Activated T-helper 9 cell treated with anti-CD3 and anti-CD28 coated beads, Interleukin-2, amount 50 U/mL, for 16 hours (primary cell): ENCODE results near the gene DIP2C.
"Not testable (repeated sequence)": the region's sequence is repeated elsewhere in the genome, so short reads cannot be mapped to it uniquely, and the experiment has no call there.

Source experiments
- DNase-seq: peaks from one replicate; pipeline ENCODE4 v3.0.0-alpha.2; 2020; ENCODE audit warnings: low read depth

DIP2C gene

DNA sequence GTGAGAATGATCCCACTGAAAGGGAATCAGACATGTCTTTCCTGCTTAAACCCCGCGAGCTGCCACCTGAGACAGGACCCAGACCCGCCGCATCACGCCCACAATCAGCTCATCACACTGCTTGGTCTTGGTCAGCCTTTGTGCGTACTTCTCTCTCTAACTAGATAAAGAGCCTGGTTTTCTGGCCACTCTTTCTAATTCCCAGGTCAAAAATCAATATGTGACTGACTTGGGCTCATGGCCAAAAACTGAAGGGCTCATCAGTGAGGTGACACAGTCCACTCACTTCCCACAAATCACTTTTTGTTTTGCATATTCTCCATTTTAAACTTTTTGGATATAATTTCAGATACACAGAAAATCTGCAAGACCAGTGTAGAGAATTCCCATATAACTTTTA lies 247.3 kb downstream of the DIP2C start:
- DNase-seq: no peak

- no peak for DNase-seq
Observed at GRCh38 chr10:441659-442058, 247.8 kb downstream of the DIP2C start.

GRCh38 chr10:440127-440526 lies 249.3 kb downstream of the DIP2C start:
- no peak for DNase-seq

- no peak for DNase-seq
Observed at GRCh38 chr10:437698-438490, 251.6 kb downstream of the DIP2C start.

- no peak for DNase-seq
Observed at GRCh38 chr10:436911-437665, 252.4 kb downstream of the DIP2C start.

GRCh38 chr10:436013-436697 lies 253.3 kb downstream of the DIP2C start:
- no peak for DNase-seq

DNA sequence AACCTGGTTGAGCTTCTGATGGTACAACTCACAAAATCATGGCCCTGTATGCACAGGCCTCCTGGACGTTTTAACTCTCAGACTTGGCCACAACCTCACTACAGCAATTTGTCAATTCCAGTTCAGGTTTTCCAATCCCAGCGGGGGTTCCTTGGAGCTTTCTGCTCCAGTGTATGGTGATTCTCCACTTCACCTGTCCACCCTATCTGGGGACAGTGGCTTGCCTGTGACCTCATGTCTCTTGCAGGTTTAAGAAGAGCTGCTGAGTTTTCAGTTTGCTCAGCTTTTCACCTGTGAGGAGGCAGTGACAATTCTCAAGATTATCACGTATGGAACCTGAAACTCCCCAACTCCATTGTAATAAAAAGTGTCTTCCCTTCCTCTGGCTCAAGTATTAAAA lies 254.1 kb downstream of the DIP2C start:
- no peak for DNase-seq

DNA sequence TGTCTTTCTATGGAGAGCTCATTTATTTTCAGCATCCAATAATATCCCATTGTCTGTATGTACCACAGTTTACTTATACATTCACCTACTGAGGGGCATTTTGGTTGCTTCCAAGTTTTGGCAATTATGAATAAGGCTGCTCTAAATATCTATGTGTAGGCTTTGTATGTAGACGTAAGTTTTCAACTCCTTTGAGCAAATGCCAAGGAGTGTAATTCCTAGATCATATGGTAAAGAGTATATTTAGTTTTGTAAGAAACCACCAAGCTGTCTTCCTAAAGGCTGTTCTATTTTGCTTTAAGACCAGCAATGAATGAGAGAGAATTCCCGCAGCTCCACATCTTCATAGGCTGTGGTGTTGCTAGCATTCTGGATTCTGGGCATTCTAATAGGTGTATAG lies 259.8 kb downstream of the DIP2C start:
- DNase-seq: no peak

DNA sequence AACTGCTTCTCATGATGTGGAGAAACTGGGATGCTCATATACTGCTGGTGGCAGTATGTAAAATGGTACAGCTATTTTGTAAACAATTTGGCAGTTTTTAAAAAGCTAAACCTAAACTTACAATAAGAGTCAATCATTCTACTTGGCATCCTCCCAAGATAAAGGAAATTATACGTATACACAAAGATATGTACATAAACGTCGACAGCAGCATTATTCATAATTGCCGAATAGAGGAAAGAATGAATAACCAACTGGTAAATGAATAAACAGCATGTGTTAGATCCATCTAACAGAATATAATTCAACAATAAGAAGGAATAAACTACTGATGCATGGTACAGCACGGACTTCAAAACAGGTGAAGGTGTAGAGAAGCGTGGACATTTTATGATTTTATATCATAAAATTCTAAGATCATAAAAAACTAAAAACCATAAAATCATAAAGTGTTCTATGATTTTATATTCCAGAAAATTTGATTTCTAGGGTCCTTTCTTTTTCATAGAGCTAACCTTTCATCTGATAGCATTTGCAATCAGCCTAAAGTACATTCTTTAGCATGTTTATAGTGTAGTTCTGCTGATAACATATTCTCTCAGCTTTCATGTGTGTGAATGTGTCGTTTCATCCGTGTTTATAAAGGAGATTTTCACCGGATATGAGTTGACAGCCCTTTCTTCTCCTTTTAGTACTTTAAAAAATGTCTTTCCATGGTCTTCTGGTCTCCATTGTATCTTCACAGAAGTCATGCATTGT lies 261.5 kb downstream of the DIP2C start:
- DNase-seq: no peak

DNA sequence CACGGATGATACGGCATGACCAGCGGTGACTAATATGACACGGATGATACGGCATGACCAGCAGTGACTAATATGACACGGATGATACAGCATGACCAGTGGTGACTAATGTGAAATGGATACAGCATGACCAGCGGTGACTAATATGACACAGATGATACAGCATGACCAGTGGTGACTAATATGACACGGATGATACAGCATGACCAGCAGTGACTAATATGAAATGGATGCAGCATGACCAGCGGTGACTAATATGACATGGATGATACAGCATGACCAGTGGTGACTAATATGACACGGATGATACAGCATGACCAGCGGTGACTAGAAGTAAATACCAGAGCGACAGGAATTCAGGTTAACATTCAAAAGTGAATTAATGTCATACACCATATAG lies 264.1 kb downstream of the DIP2C start:
- DNase-seq: not testable (repeated sequence)

- DNase-seq: not testable (repeated sequence)
Observed at GRCh38 chr10:424724-425123, 264.7 kb downstream of the DIP2C start.

- no peak for DNase-seq
Observed at GRCh38 chr10:423178-423577, 266.3 kb downstream of the DIP2C start.

DNA sequence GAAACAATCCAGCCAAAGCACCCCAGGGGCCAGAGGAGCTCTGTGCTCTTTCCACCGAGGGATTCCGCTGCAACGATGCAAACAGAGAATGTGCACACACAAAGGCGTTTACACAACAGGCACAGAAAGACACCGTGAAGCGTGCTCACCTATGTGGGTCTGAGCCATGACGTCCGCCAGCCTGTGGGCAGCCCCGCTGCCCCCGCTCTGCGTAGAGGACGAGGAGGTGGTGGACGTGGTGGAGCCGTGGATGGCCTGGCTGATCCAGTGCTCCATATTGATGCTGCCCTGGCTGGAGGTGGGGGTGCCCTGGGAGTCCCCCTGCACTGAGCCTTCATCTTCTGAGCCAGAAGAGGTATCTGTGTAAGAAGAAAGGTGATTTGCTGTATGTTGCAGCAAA lies 266.8 kb downstream of the DIP2C start:
- no peak for DNase-seq

GRCh38 chr10:422241-422640 lies 267.2 kb downstream of the DIP2C start:
- DNase-seq: no peak

DNA sequence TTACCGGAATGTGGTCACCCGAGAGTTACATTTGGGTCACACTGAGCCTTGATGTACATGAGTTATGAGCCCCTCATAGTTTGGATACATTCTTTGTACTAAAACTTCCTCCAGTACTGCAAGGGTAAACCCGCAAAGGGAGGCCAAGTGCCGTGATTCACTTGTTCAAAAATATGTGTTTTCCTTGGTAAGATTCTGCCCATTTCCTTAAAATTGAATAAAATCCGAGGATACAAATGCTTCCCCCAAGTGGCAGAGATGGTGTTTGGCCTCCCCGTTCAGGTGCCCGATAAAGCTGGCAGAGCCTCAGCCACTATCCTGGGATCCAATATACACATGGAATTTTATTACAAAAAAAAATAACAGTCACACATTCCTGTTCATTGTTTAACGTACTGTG lies 268.3 kb downstream of the DIP2C start:
- DNase-seq: no peak

GRCh38 chr10:420154-421121 lies 269.0 kb downstream of the DIP2C start:
- no peak for DNase-seq

DNA sequence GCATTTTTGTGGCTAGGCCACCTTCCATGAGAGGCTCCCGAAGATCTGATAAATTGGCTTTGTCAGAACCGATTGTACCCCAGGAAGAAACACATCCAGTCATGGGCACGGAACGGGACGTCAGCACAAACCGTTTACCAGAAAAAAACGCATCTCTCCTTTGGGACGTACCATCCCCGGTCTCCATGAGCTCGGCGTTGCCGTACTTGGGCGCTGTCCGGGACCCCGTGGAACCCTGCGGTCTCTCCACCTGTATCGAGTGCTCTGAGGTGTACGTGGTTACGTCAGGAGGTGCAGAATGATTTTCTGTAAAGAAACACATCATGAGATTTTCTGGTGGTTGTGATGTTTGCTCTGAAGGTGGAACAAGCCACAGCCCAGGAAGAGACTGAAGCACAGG lies 270.6 kb downstream of the DIP2C start:
- DNase-seq: no peak

- DNase-seq: no peak
Observed at GRCh38 chr10:418226-418625, 271.2 kb downstream of the DIP2C start.

- no peak for DNase-seq
Observed at GRCh38 chr10:416091-416515, 273.4 kb downstream of the DIP2C start.

DNA sequence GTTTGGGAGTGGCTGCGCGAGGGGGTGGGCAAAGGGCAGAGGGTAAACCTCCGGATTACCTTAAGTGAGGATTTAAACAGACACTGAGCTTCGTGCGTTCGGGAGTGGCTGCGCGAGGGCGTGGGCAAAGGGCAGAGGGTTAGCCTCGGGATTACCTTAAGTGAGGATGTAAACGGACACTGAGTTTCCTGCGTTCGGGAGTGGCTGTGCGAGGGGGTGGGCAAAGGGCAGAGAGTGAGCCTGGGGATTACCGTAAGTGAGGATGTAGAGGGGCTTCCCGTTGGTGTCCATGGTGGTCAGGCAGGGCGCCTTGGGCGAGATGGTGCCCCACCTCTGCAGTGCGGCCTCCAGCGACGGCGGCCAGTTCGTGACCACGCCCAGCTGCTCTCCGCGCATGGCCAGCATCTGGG lies 275.8 kb downstream of the DIP2C start:
- DNase-seq: no peak

GRCh38 chr10:412109-412508 lies 277.4 kb downstream of the DIP2C start:
- DNase-seq: no peak
